H9 (cell line): ENCODE measurements around the gene PIK3CD. TPM values are rescaled to one million over a fixed set of nuclear protein-coding genes. Genes with fewer than 3 reads are reported as not detected.

Experiments used
- DNase-seq: peaks from one replicate; pipeline ENCODE4 v3.0.0-alpha.2; 2017
- H2AFZ ChIP-seq: one replicate; pipeline ENCODE4 v1.6.1; 2013; ENCODE audit warnings: mild to moderate bottlenecking, low read length, control low read depth, moderate library complexity
- H2AK5ac ChIP-seq: 2 replicates; pipeline ENCODE4 v1.6.1; 2013; ENCODE audit warnings: low read length, control low read depth, mixed read lengths; ENCODE audit not compliant: insufficient read length
- H2BK120ac ChIP-seq: one replicate; pipeline ENCODE4 v1.6.1; 2013; ENCODE audit warnings: low read depth, mild to moderate bottlenecking, low read length, control low read depth, inconsistent platforms; ENCODE audit not compliant: poor library complexity, severe bottlenecking
- H2BK12ac ChIP-seq: 2 replicates; pipeline ENCODE4 v1.6.1; 2013; ENCODE audit warnings: low read length, control low read depth, mixed read lengths, low read depth; ENCODE audit not compliant: insufficient read length
- H2BK15ac ChIP-seq: 2 replicates; pipeline ENCODE4 v1.6.1; 2013; ENCODE audit warnings: low read depth, low read length, control low read depth
- H2BK20ac ChIP-seq: one replicate; pipeline ENCODE4 v1.6.1; 2013; ENCODE audit warnings: low read depth, mild to moderate bottlenecking, low read length, control low read depth, inconsistent platforms; ENCODE audit not compliant: poor library complexity, severe bottlenecking
- H2BK5ac ChIP-seq: 2 replicates; pipeline ENCODE4 v1.6.1; 2013; ENCODE audit warnings: low read length, control low read depth, mixed read lengths; ENCODE audit not compliant: insufficient read length
- H3K14ac ChIP-seq: 2 replicates; pipeline ENCODE4 v1.6.1; 2013; ENCODE audit warnings: low read length, control low read depth; ENCODE audit not compliant: insufficient read depth
- H3K18ac ChIP-seq: 2 replicates; pipeline ENCODE4 v1.6.1; 2013; ENCODE audit warnings: low read depth, mild to moderate bottlenecking, mixed read lengths, low read length, control low read depth; ENCODE audit not compliant: insufficient read length
- H3K23ac ChIP-seq: 2 replicates; pipeline ENCODE4 v1.6.1; 2013; ENCODE audit warnings: low read length, control low read depth, mixed read lengths, low read depth; ENCODE audit not compliant: insufficient read length
- H3K23me2 ChIP-seq: 2 replicates; pipeline ENCODE4 v1.6.1; 2013; ENCODE audit warnings: low read depth, mild to moderate bottlenecking, mixed read lengths, low read length, control low read depth; ENCODE audit not compliant: insufficient read length, poor library complexity, severe bottlenecking
- H3K27ac ChIP-seq: 2 replicates; pipeline ENCODE4 v1.5.1; 2013; ENCODE audit warnings: low read length, control low read depth, mixed read lengths, low read depth; ENCODE audit not compliant: insufficient read length
- H3K27me3 ChIP-seq: 2 replicates; pipeline ENCODE4 v1.6.1; 2013; ENCODE audit warnings: low read length, control low read depth, inconsistent platforms; ENCODE audit not compliant: insufficient read depth
- H3K4ac ChIP-seq: 2 replicates; pipeline ENCODE4 v1.6.1; 2013; ENCODE audit warnings: low read depth, mild to moderate bottlenecking, control low read depth, inconsistent platforms, low read length, moderate library complexity
- H3K4me1 ChIP-seq: 2 replicates; pipeline ENCODE4 v1.6.1; 2013; ENCODE audit warnings: low read length, control low read depth, inconsistent platforms; ENCODE audit not compliant: insufficient read depth
- H3K4me2 ChIP-seq: 2 replicates; pipeline ENCODE4 v1.6.1; 2013; ENCODE audit warnings: low read length, control low read depth, mixed read lengths; ENCODE audit not compliant: insufficient read length, insufficient read depth
- H3K56ac ChIP-seq: 2 replicates; pipeline ENCODE4 v1.6.1; 2013; ENCODE audit warnings: low read depth, mild to moderate bottlenecking, mixed read lengths, low read length, control low read depth; ENCODE audit not compliant: insufficient read length
- H3K79me1 ChIP-seq: 2 replicates; pipeline ENCODE4 v1.6.1; 2013; ENCODE audit warnings: low read depth, mild to moderate bottlenecking, moderate library complexity, low read length, control low read depth, inconsistent platforms; ENCODE audit not compliant: insufficient read depth, poor library complexity, severe bottlenecking
- H3K79me2 ChIP-seq: 2 replicates; pipeline ENCODE4 v1.6.1; 2013; ENCODE audit warnings: low read length, control low read depth, inconsistent platforms; ENCODE audit not compliant: insufficient read depth
- H3K9ac ChIP-seq: 2 replicates; pipeline ENCODE4 v1.6.1; 2013; ENCODE audit warnings: low read length, control low read depth, mixed read lengths; ENCODE audit not compliant: insufficient read length; ENCODE audit errors: extremely low read depth
- H3K9me3 ChIP-seq: one replicate; pipeline ENCODE4 v1.6.1; 2013; ENCODE audit warnings: low read depth, low read length, inconsistent platforms; ENCODE audit not compliant: control insufficient read depth
- H3T11ph ChIP-seq: one replicate; pipeline ENCODE4 v1.6.1; 2013; ENCODE audit warnings: mild to moderate bottlenecking, low read length, control low read depth, inconsistent platforms
- H4K20me1 ChIP-seq: one replicate; pipeline ENCODE4 v1.6.1; 2013; ENCODE audit not compliant: control insufficient read depth, insufficient read length, insufficient read depth
- H4K5ac ChIP-seq: 2 replicates; pipeline ENCODE4 v1.6.1; 2013; ENCODE audit warnings: low read depth, mild to moderate bottlenecking, mixed read lengths, low read length, control low read depth; ENCODE audit not compliant: insufficient read length
- H4K8ac ChIP-seq: replicated peaks from 2 replicates; pipeline ENCODE4 v1.6.1; 2013; ENCODE audit warnings: low read length, control low read depth, mixed read lengths, low read depth; ENCODE audit not compliant: insufficient read length
- H4K91ac ChIP-seq: 2 replicates; pipeline ENCODE4 v1.6.1; 2013; ENCODE audit warnings: low read depth, mild to moderate bottlenecking, moderate library complexity, mixed read lengths, low read length, control low read depth; ENCODE audit not compliant: insufficient read length
- H3K27ac Mint-ChIP-seq, 3 experiments: 2 replicates in 2 of 3; 3 replicates in 1 of 3; pipeline ENCODE4 v1.8.0; 2020 to 2021; ENCODE audit warnings: mixed read lengths in 3 of 3, mild to moderate bottlenecking in 1 of 3, moderate library complexity in 1 of 3
- H3K27me3 Mint-ChIP-seq: 2 replicates; pipeline ENCODE4 v1.8.0; 2021; ENCODE audit warnings: low read depth, mild to moderate bottlenecking, moderate library complexity, mixed read lengths
- H3K36me3 Mint-ChIP-seq, 3 experiments: 2 replicates in 2 of 3; 3 replicates in 1 of 3; pipeline ENCODE4 v1.8.0; 2020 to 2021; ENCODE audit warnings: low read depth in 3 of 3, mixed read lengths in 3 of 3; ENCODE audit not compliant: insufficient read depth in 1 of 3
- H3K4me1 Mint-ChIP-seq, 2 experiments: 2 replicates each; pipeline ENCODE4 v1.8.0; 2020; ENCODE audit warnings: mixed read lengths in 2 of 2
- H3K4me3 Mint-ChIP-seq, 2 experiments: 2 replicates in 1 of 2; 3 replicates in 1 of 2; pipeline ENCODE4 v1.8.0; 2020 to 2021; ENCODE audit warnings: mild to moderate bottlenecking in 2 of 2, mixed read lengths in 2 of 2, moderate library complexity in 1 of 2
- H3K9me3 Mint-ChIP-seq, 2 experiments: 2 replicates in 1 of 2; 3 replicates in 1 of 2; pipeline ENCODE4 v1.8.0; 2020; ENCODE audit warnings: mild to moderate bottlenecking in 2 of 2, mixed read lengths in 2 of 2, moderate library complexity in 1 of 2
- WGBS: extraction: QIAGEN DNeasy Blood & Tissue Kit; methylation state at CpG from one replicate; pipeline ENCODE4 v1.1.7; 2013; ENCODE audit warnings: missing lambda C conversion rate, low lambda C conversion rate, mixed read lengths; ENCODE audit not compliant: insufficient read length; ENCODE audit errors: extremely low coverage; 5-methylcytosine and 5-hydroxymethylcytosine counted together
- total RNA-seq: library from RNA; stranded (reverse); gene quantifications from 2 replicates; pipeline ENCODE4 v1.2.1, GENCODE V29; 2021
- TF ChIP-seq, protein P1 (sequence below): fragments of 200-600 bp; sonication (generic); conservative IDR thresholded peaks from 3 replicates; pipeline ENCODE4 v1.8.0; 2021; ENCODE audit warnings: antibody characterized with exemption, mild to moderate bottlenecking

Gene PIK3CD
- total RNA-seq, 1 experiment from 2014 or later: 10.0 TPM

DNA sequence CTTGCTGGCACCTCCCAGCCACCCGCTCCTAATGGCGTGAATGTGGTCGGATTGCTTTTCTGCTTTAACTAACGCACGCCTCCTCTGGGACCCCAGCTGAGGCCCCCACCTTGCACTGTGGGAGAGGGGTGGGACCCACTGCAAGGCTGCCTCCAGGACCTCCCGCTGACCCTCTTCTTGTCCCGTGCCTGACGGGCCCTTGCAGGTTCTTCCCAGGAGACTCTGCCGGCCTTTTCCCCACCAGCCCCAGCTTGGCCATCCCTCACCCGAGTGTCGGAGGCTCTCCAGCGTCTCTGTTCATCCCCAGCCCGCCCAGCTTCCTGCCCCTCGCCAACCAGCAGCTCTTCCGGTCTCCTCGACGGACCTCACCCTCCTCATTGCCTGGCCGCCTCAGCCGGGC lies 44.2 kb upstream of the PIK3CD start:
- no peak for DNase-seq
- no peak overlapping the region for H2BK12ac ChIP-seq
- H3K4me2 ChIP-seq: no peak overlapping the region
- H3K27ac ChIP-seq: no peak overlapping the region
- no peak overlapping the region for H4K8ac ChIP-seq
- H3K23me2 ChIP-seq: no peaks in the 10 kb centered on the region
- H3K27me3 Mint-ChIP-seq: no peaks in the 10 kb centered on the region
- no peak overlapping the region for H2BK20ac ChIP-seq
- no peak overlapping the region for H3K23ac ChIP-seq
- no peaks in the 10 kb centered on the region for H3K27me3 ChIP-seq
- no peak overlapping the region for H3K18ac ChIP-seq
- no peak overlapping the region for H2AK5ac ChIP-seq
- no peaks in the 10 kb centered on the region for H4K20me1 ChIP-seq
- peaks cover 9 to 47% (median 44%) of the 10 kb centered on the region in 3 experiments; a peak in 6 of 7 replicates for H3K36me3 Mint-ChIP-seq
- no peaks in the 10 kb centered on the region for H3K9me3 Mint-ChIP-seq
- H2BK15ac ChIP-seq: no peak overlapping the region
- no peak overlapping the region for H3K4ac ChIP-seq
- H3K4me3 Mint-ChIP-seq: no peak overlapping the region
- no peak overlapping the region for H3K9ac ChIP-seq
- H3K14ac ChIP-seq: no peak overlapping the region; the same call in 1 of the 2 replicates
- no peak overlapping the region for H2AFZ ChIP-seq
- H3K56ac ChIP-seq: no peak overlapping the region
- WGBS: no CpG with 5 or more reads among the region's 19 CpGs
- H3K27ac Mint-ChIP-seq: peak overlapping the region in 2 of 3 experiments; percentile 6 to 85; a peak in 2 of 7 replicates
- TF ChIP-seq, protein P1, sequence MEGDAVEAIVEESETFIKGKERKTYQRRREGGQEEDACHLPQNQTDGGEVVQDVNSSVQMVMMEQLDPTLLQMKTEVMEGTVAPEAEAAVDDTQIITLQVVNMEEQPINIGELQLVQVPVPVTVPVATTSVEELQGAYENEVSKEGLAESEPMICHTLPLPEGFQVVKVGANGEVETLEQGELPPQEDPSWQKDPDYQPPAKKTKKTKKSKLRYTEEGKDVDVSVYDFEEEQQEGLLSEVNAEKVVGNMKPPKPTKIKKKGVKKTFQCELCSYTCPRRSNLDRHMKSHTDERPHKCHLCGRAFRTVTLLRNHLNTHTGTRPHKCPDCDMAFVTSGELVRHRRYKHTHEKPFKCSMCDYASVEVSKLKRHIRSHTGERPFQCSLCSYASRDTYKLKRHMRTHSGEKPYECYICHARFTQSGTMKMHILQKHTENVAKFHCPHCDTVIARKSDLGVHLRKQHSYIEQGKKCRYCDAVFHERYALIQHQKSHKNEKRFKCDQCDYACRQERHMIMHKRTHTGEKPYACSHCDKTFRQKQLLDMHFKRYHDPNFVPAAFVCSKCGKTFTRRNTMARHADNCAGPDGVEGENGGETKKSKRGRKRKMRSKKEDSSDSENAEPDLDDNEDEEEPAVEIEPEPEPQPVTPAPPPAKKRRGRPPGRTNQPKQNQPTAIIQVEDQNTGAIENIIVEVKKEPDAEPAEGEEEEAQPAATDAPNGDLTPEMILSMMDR: no peak
- H3K4me1 ChIP-seq: no peaks in the 10 kb centered on the region
- H3K9me3 ChIP-seq: no peaks in the 10 kb centered on the region
- H2BK120ac ChIP-seq: no peak overlapping the region
- H3K79me1 ChIP-seq: no peaks in the 10 kb centered on the region
- H3T11ph ChIP-seq: no peak overlapping the region
- H2BK5ac ChIP-seq: no peak overlapping the region
- H4K5ac ChIP-seq: no peak overlapping the region
- no peak overlapping the region for H4K91ac ChIP-seq
- no peaks in the 10 kb centered on the region for H3K79me2 ChIP-seq
- no peaks in the 10 kb centered on the region for H3K4me1 Mint-ChIP-seq
